Activated naive CD4-positive, alpha-beta T cell treated with anti-CD3 and anti-CD28 coated beads, Interleukin-2, amount 50 U/mL, for 72 hours (primary cell): ENCODE measurements around the gene NT5C1A. TPM values are rescaled to one million over a fixed set of nuclear protein-coding genes. Genes with fewer than 3 reads are reported as not detected.
A peak's percentile ranks its signal among the peaks of the same experiment; 100 is the strongest.

ENCODE experiments used
- ATAC-seq, 2 donors: fragments of 150-1000 bp; cut with Tn5 transposase; 2 replicates each; pipeline ENCODE4 v1.10.0; 2021; ENCODE audit warnings: mild to moderate bottlenecking in 2 of 2, moderate library complexity in 2 of 2
- DNase-seq, 2 donors: peaks; one replicate each; pipeline ENCODE4 v3.0.0; 2021 to 2022; ENCODE audit warnings: low spot score in 2 of 2
- H3K27ac Mint-ChIP-seq, 2 donors: one replicate each; pipeline ENCODE4 v1.8.0; 2022; ENCODE audit warnings: mild to moderate bottlenecking in 2 of 2, mixed read lengths in 2 of 2
- H3K36me3 Mint-ChIP-seq, 2 donors: one replicate each; pipeline ENCODE4 v1.8.0; 2022; ENCODE audit warnings: mixed read lengths in 2 of 2
- H3K9me3 Mint-ChIP-seq, 2 donors: one replicate each; pipeline ENCODE4 v1.8.0; 2022; ENCODE audit warnings: mixed read lengths in 2 of 2
- total RNA-seq, 2 donors: library from RNA; stranded (reverse); gene quantifications; one replicate each; pipeline ENCODE4 v1.2.3, GENCODE V29; 2022

NT5C1A gene
- total RNA-seq, 2 donors from 2014 or later = 0.97 TPM; not detected in 1

- no peak overlapping the region for H3K27ac Mint-ChIP-seq
- H3K36me3 Mint-ChIP-seq = no peaks in the 10 kb centered on the region
- no peak for ATAC-seq
- no peak for DNase-seq
- no peaks in the 10 kb centered on the region for H3K9me3 Mint-ChIP-seq
Observed at GRCh38 chr1:39677645-39678044, 5.7 kb upstream of the NT5C1A start.

- no peaks in the 10 kb centered on the region for H3K9me3 Mint-ChIP-seq
- DNase-seq = no peak
- H3K36me3 Mint-ChIP-seq = no peaks in the 10 kb centered on the region
- no peak overlapping the region for H3K27ac Mint-ChIP-seq
- no peak for ATAC-seq
Observed at GRCh38 chr1:39676948-39677548, 5.1 kb upstream of the NT5C1A start.

GRCh38 chr1:39675220-39675619 is 3.3 kb upstream of the NT5C1A start:
- Mint-ChIP-seq H3K36me3 (peaks cover 0 to 6% of the 10 kb centered on the region in 2 donors), H3K9me3 (no peaks in the 10 kb centered on the region), H3K27ac (no peak overlapping the region)
- no peak for DNase-seq
- no peak for ATAC-seq

- no peak overlapping the region for H3K27ac Mint-ChIP-seq
- ATAC-seq (no peak), DNase-seq (no peak)
- H3K9me3 Mint-ChIP-seq = no peaks in the 10 kb centered on the region
- peaks cover 0 to 6% of the 10 kb centered on the region in 2 donors for H3K36me3 Mint-ChIP-seq
Observed at GRCh38 chr1:39673215-39673614, 1.3 kb upstream of the NT5C1A start.

GRCh38 chr1:39672551-39672947 is 642 bp upstream of the NT5C1A start:
- no peaks in the 10 kb centered on the region for H3K9me3 Mint-ChIP-seq
- no peak overlapping the region for H3K27ac Mint-ChIP-seq
- ATAC-seq (peak in 1 of 2 donors; percentile 39), DNase-seq (no peak)
- H3K36me3 Mint-ChIP-seq = peaks cover 0 to 6% of the 10 kb centered on the region in 2 donors

GRCh38 chr1:39671433-39671792 is 494 bp downstream of the NT5C1A start:
- Mint-ChIP-seq H3K9me3 (no peaks in the 10 kb centered on the region), H3K27ac (no peak overlapping the region), H3K36me3 (peaks cover 0 to 6% of the 10 kb centered on the region in 2 donors)
- no peak for ATAC-seq
- DNase-seq = no peak

GRCh38 chr1:39670689-39671088 is 1.2 kb downstream of the NT5C1A start:
- no peak for ATAC-seq
- H3K36me3 Mint-ChIP-seq = peaks cover 0 to 6% of the 10 kb centered on the region in 2 donors
- H3K27ac Mint-ChIP-seq = no peak overlapping the region
- no peak for DNase-seq
- H3K9me3 Mint-ChIP-seq = no peaks in the 10 kb centered on the region

- ATAC-seq = no peak
- no peak overlapping the region for H3K27ac Mint-ChIP-seq
- no peaks in the 10 kb centered on the region for H3K9me3 Mint-ChIP-seq
- peaks cover 0 to 6% of the 10 kb centered on the region in 2 donors for H3K36me3 Mint-ChIP-seq
- DNase-seq = no peak
Observed at GRCh38 chr1:39668894-39669293, 3.0 kb downstream of the NT5C1A start.

GRCh38 chr1:39668111-39668510 is 3.8 kb downstream of the NT5C1A start:
- no peak for DNase-seq
- no peak for ATAC-seq
- Mint-ChIP-seq H3K9me3 (no peaks in the 10 kb centered on the region), H3K36me3 (peaks cover 0 to 6% of the 10 kb centered on the region in 2 donors), H3K27ac (peak overlapping the region in 1 of 2 donors; percentile 48)

- ATAC-seq (peak; percentile 91 to 92), DNase-seq (peak; percentile 64 to 69)
- H3K36me3 Mint-ChIP-seq = peaks cover 0 to 6% of the 10 kb centered on the region in 2 donors
- peak overlapping the region; percentile 48 to 83 for H3K27ac Mint-ChIP-seq
- H3K9me3 Mint-ChIP-seq = no peaks in the 10 kb centered on the region
Observed at GRCh38 chr1:39666772-39667171, 5.1 kb downstream of the NT5C1A start.

GRCh38 chr1:39663559-39663958 is 8.3 kb downstream of the NT5C1A start:
- Mint-ChIP-seq H3K9me3 (no peaks in the 10 kb centered on the region), H3K36me3 (no peaks in the 10 kb centered on the region), H3K27ac (no peak overlapping the region)
- DNase-seq (no peak), ATAC-seq (no peak)

GRCh38 chr1:39662861-39663260 is 9.0 kb downstream of the NT5C1A start:
- Mint-ChIP-seq H3K36me3 (no peaks in the 10 kb centered on the region), H3K9me3 (no peaks in the 10 kb centered on the region), H3K27ac (no peak overlapping the region)
- ATAC-seq (no peak), DNase-seq (no peak)

- H3K36me3 Mint-ChIP-seq = no peaks in the 10 kb centered on the region
- no peak overlapping the region for H3K27ac Mint-ChIP-seq
- DNase-seq (no peak), ATAC-seq (no peak)
- no peaks in the 10 kb centered on the region for H3K9me3 Mint-ChIP-seq
Observed at GRCh38 chr1:39659538-39659937, 12.4 kb downstream of the NT5C1A start.

GRCh38 chr1:39659110-39659509 is 12.8 kb downstream of the NT5C1A start:
- H3K36me3 Mint-ChIP-seq = no peaks in the 10 kb centered on the region
- no peak for ATAC-seq
- no peak overlapping the region for H3K27ac Mint-ChIP-seq
- no peaks in the 10 kb centered on the region for H3K9me3 Mint-ChIP-seq
- no peak for DNase-seq

- H3K27ac Mint-ChIP-seq = no peak overlapping the region
- peak; percentile 80 to 83 for ATAC-seq
- H3K9me3 Mint-ChIP-seq = no peaks in the 10 kb centered on the region
Observed at GRCh38 chr1:39657923-39658485, 13.9 kb downstream of the NT5C1A start.

GRCh38 chr1:39657402-39657801 is 14.5 kb downstream of the NT5C1A start:
- ATAC-seq (no peak), DNase-seq (no peak)
- no peaks in the 10 kb centered on the region for H3K36me3 Mint-ChIP-seq
- no peaks in the 10 kb centered on the region for H3K9me3 Mint-ChIP-seq
- H3K27ac Mint-ChIP-seq = no peak overlapping the region

More at GRCh38 chr1:39657923-39658485, 13.9 kb downstream of the NT5C1A start:
- no peaks in the 10 kb centered on the region for H3K36me3 Mint-ChIP-seq
- DNase-seq = peak in 1 of 2 donors; percentile 77

GRCh38 chr1:39656391-39656790 is 15.5 kb downstream of the NT5C1A start:
- DNase-seq = no peak
- ATAC-seq = no peak
- Mint-ChIP-seq H3K9me3 (no peaks in the 10 kb centered on the region), H3K36me3 (no peaks in the 10 kb centered on the region), H3K27ac (no peak overlapping the region)

- no peaks in the 10 kb centered on the region for H3K9me3 Mint-ChIP-seq
- no peak overlapping the region for H3K27ac Mint-ChIP-seq
- H3K36me3 Mint-ChIP-seq = no peaks in the 10 kb centered on the region
- DNase-seq (no peak), ATAC-seq (no peak)
Observed at GRCh38 chr1:39655578-39656268, 16.2 kb downstream of the NT5C1A start.
